CD14-positive monocyte (primary cell): ENCODE measurements around the gene CACNA2D1. TPM values are rescaled to one million over a fixed set of nuclear protein-coding genes. Genes with fewer than 3 reads are reported as not detected.

ENCODE experiments used
- DNase-seq, 3 donors: peaks; one replicate each; pipeline ENCODE4 v3.0.0-alpha.2; 2011 to 2022
- H2AFZ ChIP-seq: 2 replicates; pipeline ENCODE4 v1.6.0; 2012; ENCODE audit warnings: mild to moderate bottlenecking, low read depth, low read length, inconsistent platforms; ENCODE audit not compliant: insufficient read depth, poor library complexity, severe bottlenecking
- H3K27ac ChIP-seq, 2 donors: 1 replicate in 1 of 2; 2 replicates in 1 of 2; pipeline ENCODE4 v1.5.1; 2012 to 2013; ENCODE audit warnings: low read length in 2 of 2, control low read depth in 1 of 2, inconsistent platforms in 1 of 2, low read depth in 1 of 2, mild to moderate bottlenecking in 1 of 2
- H3K27me3 ChIP-seq, 2 donors: one replicate each; pipeline versions ENCODE4 v1.6.0 to v1.6.1; 2011 to 2013; ENCODE audit warnings: low read length in 2 of 2; ENCODE audit not compliant: control insufficient read depth in 2 of 2, insufficient read depth in 2 of 2
- H3K36me3 ChIP-seq, 2 donors: replicated peaks in 1 of 2; 1 replicate in 1 of 2; 2 replicates in 1 of 2; pipeline versions ENCODE4 v1.5.1 to v1.6.1; 2012 to 2013; ENCODE audit warnings: low read length in 2 of 2, control low read depth in 1 of 2, inconsistent platforms in 1 of 2, mild to moderate bottlenecking in 1 of 2; ENCODE audit not compliant: insufficient read depth in 2 of 2, control insufficient read depth in 1 of 2
- H3K4me1 ChIP-seq, 2 donors: 1 replicate in 1 of 2; 2 replicates in 1 of 2; pipeline versions ENCODE4 v1.5.1 to v1.6.1; 2012 to 2013; ENCODE audit warnings: low read length in 2 of 2, control low read depth in 1 of 2, inconsistent platforms in 1 of 2, mild to moderate bottlenecking in 1 of 2, moderate library complexity in 1 of 2; ENCODE audit not compliant: insufficient read depth in 2 of 2, control insufficient read depth in 1 of 2
- H3K4me2 ChIP-seq: replicated peaks from 2 replicates; pipeline ENCODE3; 2012; ENCODE audit warnings: low read length, moderate library complexity, mild to moderate bottlenecking; ENCODE audit not compliant: poor library complexity, severe bottlenecking; ENCODE audit errors: extremely low read depth
- H3K4me3 ChIP-seq, 3 experiments: fragments of 200-600 bp in 1 of 3; sonication (generic) in 1 of 3; replicated peaks in 1 of 3; 1 replicate in 2 of 3; 2 replicates in 1 of 3; pipeline ENCODE4 v1.5.1; 2011 to 2013; ENCODE audit warnings: low read length in 3 of 3, mild to moderate bottlenecking in 3 of 3, control low read depth in 2 of 3, low read depth in 2 of 3, inconsistent platforms in 1 of 3, moderate library complexity in 1 of 3
- H3K79me2 ChIP-seq: 2 replicates; pipeline ENCODE4 v1.6.0; 2012; ENCODE audit warnings: mild to moderate bottlenecking, control low read depth, inconsistent platforms, low read length, moderate library complexity; ENCODE audit not compliant: insufficient read depth
- H3K9ac ChIP-seq: 2 replicates; pipeline ENCODE4 v1.6.0; 2017; ENCODE audit warnings: low read length, mild to moderate bottlenecking; ENCODE audit not compliant: insufficient read depth, poor library complexity, severe bottlenecking
- H3K9me3 ChIP-seq, 2 donors: replicated peaks in 1 of 2; 1 replicate in 1 of 2; 2 replicates in 1 of 2; pipeline versions ENCODE4 v1.5.1 to v1.6.1; 2012 to 2013; ENCODE audit warnings: low read length in 2 of 2, control low read depth in 1 of 2; ENCODE audit not compliant: control insufficient read depth in 1 of 2, insufficient read depth in 1 of 2
- H4K20me1 ChIP-seq: 2 replicates; pipeline ENCODE4 v1.6.0; 2012; ENCODE audit warnings: mild to moderate bottlenecking, low read length, control low read depth, moderate library complexity; ENCODE audit not compliant: insufficient read depth
- H3K27ac Mint-ChIP-seq, 7 donors: one replicate each; pipeline ENCODE4 v1.8.0; 2020; ENCODE audit warnings: mild to moderate bottlenecking in 7 of 7, mixed read lengths in 7 of 7, moderate library complexity in 6 of 7, inconsistent platforms in 2 of 7
- H3K27me3 Mint-ChIP-seq, 3 donors: one replicate each; pipeline ENCODE4 v1.8.0; 2021 to 2022; ENCODE audit warnings: low read depth in 3 of 3, mild to moderate bottlenecking in 3 of 3, mixed read lengths in 3 of 3, moderate library complexity in 3 of 3, inconsistent platforms in 1 of 3
- H3K36me3 Mint-ChIP-seq, 2 donors: one replicate each; pipeline ENCODE4 v1.8.0; 2020; ENCODE audit warnings: mixed read lengths in 2 of 2, inconsistent platforms in 1 of 2, mild to moderate bottlenecking in 1 of 2
- H3K4me1 Mint-ChIP-seq: one replicate; pipeline ENCODE4 v1.8.0; 2020; ENCODE audit warnings: mild to moderate bottlenecking, mixed read lengths
- H3K4me3 Mint-ChIP-seq, 2 donors: one replicate each; pipeline ENCODE4 v1.8.0; 2020; ENCODE audit warnings: mild to moderate bottlenecking in 2 of 2, mixed read lengths in 2 of 2, moderate library complexity in 1 of 2
- H3K9me3 Mint-ChIP-seq, 7 donors: one replicate each; pipeline ENCODE4 v1.8.0; 2020 to 2022; ENCODE audit warnings: mixed read lengths in 7 of 7, mild to moderate bottlenecking in 6 of 7, moderate library complexity in 6 of 7, inconsistent platforms in 2 of 7
- WGBS: methylation state at CpG from one replicate; pipeline ENCODE4 v1.1.5; 2013; ENCODE audit warnings: missing lambda C conversion rate; ENCODE audit not compliant: insufficient coverage; 5-methylcytosine and 5-hydroxymethylcytosine counted together
- intact Hi-C, 2 donors: fragments of 100-400 bp; cut with micrococcal nuclease; formaldehyde crosslinking; loops; one replicate each; pipeline versions ENCODE4 v1.15.0 to v1.15.1; 2023
- polyA plus RNA-seq, 3 donors: library from polyadenylated mRNA; depleted of rRNA in 1 of 3; unstranded in 2 of 3; stranded (reverse) in 1 of 3; fragments of 300-500 nt in 2 of 3; fragments of >200 nt in 1 of 3; fragmentation: Illumina TruSeq in 2 of 3; gene quantifications; 1 replicate in 2 of 3; 2 replicates in 1 of 3; pipeline ENCODE4 v1.2.3, GENCODE V29; 2012 to 2021
- TF ChIP-seq, protein P1 (sequence below): fragments of 200-600 bp; IDR thresholded peaks from one replicate; pipeline ENCODE4 v1.8.0; 2022; ENCODE audit warnings: antibody characterized with exemption, mild to moderate bottlenecking

CACNA2D1 gene
- polyA plus RNA-seq, 3 donors = 0.02 TPM; not detected in 2

DNA sequence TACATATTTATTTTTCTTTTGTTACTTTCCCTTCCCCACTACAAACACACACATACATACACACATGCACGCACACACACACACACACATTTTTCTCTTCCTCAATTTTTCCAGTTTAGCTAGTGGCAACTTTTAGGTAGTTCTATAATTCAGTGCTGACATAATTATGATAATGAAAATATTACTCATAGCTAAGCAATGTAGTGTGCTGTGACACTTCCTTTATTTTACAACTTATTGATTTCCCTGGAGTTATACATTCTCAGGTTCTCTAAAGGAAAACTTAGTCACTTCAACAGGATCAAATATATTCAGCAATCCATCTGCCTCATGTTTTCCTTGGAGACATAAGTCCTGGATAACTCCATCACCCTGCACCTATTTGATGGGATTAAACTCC lies 151.6 kb downstream of the CACNA2D1 start:
- Histone ChIP-seq H3K4me2 (no peak overlapping the region), H3K9ac (no peak overlapping the region), H3K36me3 (no peaks in the 10 kb centered on the region), H3K4me1 (no peaks in the 10 kb centered on the region), H3K9me3 (no peaks in the 10 kb centered on the region), H2AFZ (no peak overlapping the region), H3K27ac (no peak overlapping the region), H3K4me3 (no peak overlapping the region), H3K79me2 (no peaks in the 10 kb centered on the region), H4K20me1 (no peaks in the 10 kb centered on the region), H3K27me3 (no peaks in the 10 kb centered on the region)
- WGBS = no CpG with 5 or more reads among the region's 1 CpG
- TF ChIP-seq, protein P1, sequence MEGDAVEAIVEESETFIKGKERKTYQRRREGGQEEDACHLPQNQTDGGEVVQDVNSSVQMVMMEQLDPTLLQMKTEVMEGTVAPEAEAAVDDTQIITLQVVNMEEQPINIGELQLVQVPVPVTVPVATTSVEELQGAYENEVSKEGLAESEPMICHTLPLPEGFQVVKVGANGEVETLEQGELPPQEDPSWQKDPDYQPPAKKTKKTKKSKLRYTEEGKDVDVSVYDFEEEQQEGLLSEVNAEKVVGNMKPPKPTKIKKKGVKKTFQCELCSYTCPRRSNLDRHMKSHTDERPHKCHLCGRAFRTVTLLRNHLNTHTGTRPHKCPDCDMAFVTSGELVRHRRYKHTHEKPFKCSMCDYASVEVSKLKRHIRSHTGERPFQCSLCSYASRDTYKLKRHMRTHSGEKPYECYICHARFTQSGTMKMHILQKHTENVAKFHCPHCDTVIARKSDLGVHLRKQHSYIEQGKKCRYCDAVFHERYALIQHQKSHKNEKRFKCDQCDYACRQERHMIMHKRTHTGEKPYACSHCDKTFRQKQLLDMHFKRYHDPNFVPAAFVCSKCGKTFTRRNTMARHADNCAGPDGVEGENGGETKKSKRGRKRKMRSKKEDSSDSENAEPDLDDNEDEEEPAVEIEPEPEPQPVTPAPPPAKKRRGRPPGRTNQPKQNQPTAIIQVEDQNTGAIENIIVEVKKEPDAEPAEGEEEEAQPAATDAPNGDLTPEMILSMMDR = no peak
- Mint-ChIP-seq H3K36me3 (no peaks in the 10 kb centered on the region), H3K9me3 (peaks cover 0 to 2% (median 2%) of the 10 kb centered on the region in 7 donors), H3K27me3 (peaks cover 0 to 2% (median 0%) of the 10 kb centered on the region in 3 donors), H3K4me3 (no peak overlapping the region), H3K4me1 (no peaks in the 10 kb centered on the region), H3K27ac (no peak overlapping the region)
- intact Hi-C loops = no loop called here
- no peak for DNase-seq

DNA sequence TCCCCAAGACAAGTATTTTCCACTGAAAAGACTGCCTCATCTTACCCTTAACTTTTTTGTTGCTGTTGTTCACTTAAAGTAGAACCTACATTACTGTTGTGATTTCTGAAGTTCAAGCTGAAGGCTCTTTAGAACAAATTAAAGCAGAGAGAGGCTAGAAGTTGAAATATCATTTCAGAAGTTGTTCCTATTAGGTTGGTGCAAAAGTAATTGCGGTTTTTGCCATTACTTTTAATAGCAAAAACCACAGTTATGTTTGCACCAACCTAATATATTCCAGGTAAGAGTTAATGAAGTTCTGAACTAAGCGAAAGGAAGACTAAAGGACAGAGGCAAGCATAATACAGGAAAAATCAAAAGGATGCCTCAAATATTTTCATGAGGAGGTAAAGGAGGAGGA lies 153.7 kb downstream of the CACNA2D1 start:
- intact Hi-C loops = no loop called here
- H3K4me1 ChIP-seq = no peaks in the 10 kb centered on the region
- H3K36me3 ChIP-seq = no peaks in the 10 kb centered on the region
- no CpG with 5 or more reads among the region's 2 CpGs for WGBS
- H3K4me1 Mint-ChIP-seq = no peaks in the 10 kb centered on the region
- no peak overlapping the region for H3K4me3 ChIP-seq
- peaks cover 0 to 2% (median 0%) of the 10 kb centered on the region in 3 donors for H3K27me3 Mint-ChIP-seq
- no peak overlapping the region for H3K9ac ChIP-seq
- no peak overlapping the region for H3K4me3 Mint-ChIP-seq
- H3K27ac Mint-ChIP-seq = no peak overlapping the region
- H2AFZ ChIP-seq = no peak overlapping the region
- TF ChIP-seq, protein P1 = no peak
- no peak for DNase-seq
- H3K27ac ChIP-seq = no peak overlapping the region
- no peaks in the 10 kb centered on the region for H3K79me2 ChIP-seq
- H3K9me3 ChIP-seq = no peaks in the 10 kb centered on the region
- no peaks in the 10 kb centered on the region for H3K27me3 ChIP-seq
- H3K9me3 Mint-ChIP-seq = peaks cover 0 to 1% (median 0%) of the 10 kb centered on the region in 7 donors
- no peaks in the 10 kb centered on the region for H3K36me3 Mint-ChIP-seq
- H4K20me1 ChIP-seq = no peaks in the 10 kb centered on the region
- H3K4me2 ChIP-seq = no peak overlapping the region
